PC-3 (cell line): ENCODE data around the gene ZBTB48. TPM values are rescaled to one million over a fixed set of nuclear protein-coding genes. Genes with fewer than 3 reads are reported as not detected.

Source experiments
- ATAC-seq: fragments of 200-7000 bp; cut with Tn5 transposase; 2 replicates; pipeline ENCODE4 v1.9.1; 2020; ENCODE audit warnings: mild to moderate bottlenecking, moderate library complexity
- BruUV-seq: library from RNA; stranded (reverse); fragments of 400-500 nt; replicated peaks from 2 replicates; lab custom pipeline; 2021; lab: Mats Ljungman, UMichigan
- CTCF ChIA-PET: fragments of 300-600 bp; sonication (Branson Sonifier 250); formaldehyde crosslinking; loops from one replicate; lab custom pipeline; 2022; ENCODE audit warnings: antibody characterized with exemption; lab: Charles Lee
- POLR2A ChIA-PET: fragments of 300-600 bp; sonication (Branson Sonifier 250); formaldehyde crosslinking; loops from one replicate; lab custom pipeline; 2022; ENCODE audit warnings: antibody characterized with exemption; ENCODE audit not compliant: unreplicated experiment; lab: Charles Lee
- DNase-seq: peaks from one replicate; pipeline ENCODE4 v3.0.0-alpha.2; 2015
- H2AFZ ChIP-seq: fragments of 300-600 bp; sonication (generic); 2 replicates; pipeline ENCODE4 v1.6.0; 2016; ENCODE audit warnings: antibody characterized with exemption, low read length
- H3F3A ChIP-seq: fragments of 300-600 bp; sonication (generic); one replicate; pipeline ENCODE4 v1.6.0; 2017; ENCODE audit warnings: antibody characterized with exemption, low read length, control low read depth, mild to moderate bottlenecking; ENCODE audit not compliant: unreplicated experiment
- H3K27ac ChIP-seq: fragments of 300-600 bp; sonication (generic); 2 replicates; pipeline ENCODE4 v1.5.1; 2016; ENCODE audit warnings: mild to moderate bottlenecking, low read length
- H3K27me3 ChIP-seq: fragments of 300-600 bp; sonication (generic); 2 replicates; pipeline ENCODE4 v1.6.1; 2016; ENCODE audit warnings: low read length, mixed read lengths
- H3K36me3 ChIP-seq: fragments of 300-600 bp; sonication (generic); 2 replicates; pipeline ENCODE4 v1.6.1; 2016; ENCODE audit warnings: low read depth, mixed run types, low read length, mixed read lengths
- H3K4me1 ChIP-seq: fragments of 300-600 bp; sonication (generic); 2 replicates; pipeline ENCODE4 v1.5.1; 2016; ENCODE audit warnings: low read length; ENCODE audit not compliant: insufficient read depth
- H3K4me2 ChIP-seq: fragments of 300-600 bp; sonication (generic); 2 replicates; pipeline ENCODE4 v1.6.0; 2016; ENCODE audit warnings: low read length
- H3K4me3 ChIP-seq: fragments of 300-600 bp; sonication (generic); 2 replicates; pipeline ENCODE4 v1.5.1; 2016; ENCODE audit warnings: mild to moderate bottlenecking, low read length, mixed read lengths
- H3K79me2 ChIP-seq: fragments of 300-600 bp; sonication (generic); 2 replicates; pipeline ENCODE4 v1.6.1; 2017; ENCODE audit warnings: low read length, mixed read lengths
- H3K9ac ChIP-seq: fragments of 300-600 bp; sonication (generic); 2 replicates; pipeline ENCODE4 v1.6.0; 2016; ENCODE audit warnings: mild to moderate bottlenecking, low read length
- H3K9me2 ChIP-seq: fragments of 300-600 bp; sonication (generic); replicated peaks from 2 replicates; pipeline ENCODE4 v1.6.1; 2016; ENCODE audit warnings: mixed run types, low read length, mixed read lengths
- H3K9me3 ChIP-seq: fragments of 300-600 bp; sonication (generic); 2 replicates; pipeline ENCODE4 v1.6.1; 2016; ENCODE audit warnings: low read length, mixed read lengths
- H4K20me1 ChIP-seq: fragments of 300-600 bp; sonication (generic); 2 replicates; pipeline ENCODE4 v1.6.1; 2016; ENCODE audit warnings: low read length, mixed read lengths
- CTCF ChIP-seq: fragments of 300-600 bp; sonication (generic); conservative IDR thresholded peaks from 2 replicates; pipeline ENCODE4 v1.5.1; 2017; ENCODE audit warnings: antibody characterized with exemption, low read depth, mild to moderate bottlenecking, low read length
- EZH2 ChIP-seq: fragments of 300-600 bp; sonication (generic); IDR thresholded peaks from one replicate; pipeline ENCODE4 v1.6.1; 2017; ENCODE audit warnings: antibody characterized with exemption, mild to moderate bottlenecking, low read length; ENCODE audit not compliant: unreplicated experiment
- EZH2phosphoT487 ChIP-seq: fragments of 300-600 bp; sonication (generic); IDR thresholded peaks from 2 replicates; pipeline ENCODE4 v1.6.1; 2018; ENCODE audit warnings: mild to moderate bottlenecking, antibody characterized with exemption, low read length, borderline replicate concordance
- intact Hi-C: fragments of 100-400 bp; cut with micrococcal nuclease; formaldehyde crosslinking; loops from 2 replicates; pipeline ENCODE4 v1.9.0; 2023
- total RNA-seq: library from RNA; depleted of rRNA; stranded (reverse); fragments of >200 nt; gene quantifications from 2 replicates; pipeline ENCODE4 v1.2.3, GENCODE V29; 2014

ZBTB48 gene
- total RNA-seq, 1 experiment from 2014 or later = 47.2 TPM

GRCh38 chr1:6634371-6635052 is 54.7 kb downstream of the ZBTB48 start:
- BruUV-seq = TSS peak; percentile 44
- no peak overlapping the region for H3K27ac ChIP-seq
- DNase-seq (peak; percentile 64), ATAC-seq (peak; percentile 79)
- peaks cover 7% of the 10 kb centered on the region for H3F3A ChIP-seq
- no peak overlapping the region for H2AFZ ChIP-seq
- H3K36me3 ChIP-seq = peaks cover 61% of the 10 kb centered on the region
- H3K27me3 ChIP-seq = no peaks in the 10 kb centered on the region
- H3K9ac ChIP-seq = no peak overlapping the region
- no peaks in the 10 kb centered on the region for H3K4me1 ChIP-seq
- no peaks in the 10 kb centered on the region for H3K9me2 ChIP-seq
- intact Hi-C loops = no loop called here
- H4K20me1 ChIP-seq = no peaks in the 10 kb centered on the region
- H3K4me2 ChIP-seq = no peak overlapping the region
- H3K79me2 ChIP-seq = no peaks in the 10 kb centered on the region
- ChIA-PET POLR2A (no interaction called here), CTCF (interaction anchor here (0.6 to 0.7 kb wide), 3 partner anchors 13 to 57 kb away, joined by 3 to 4 read pairs (median 4); no protein-coding TSS in a partner anchor)
- H3K4me3 ChIP-seq = no peak overlapping the region
- peak; percentile 90 for TF ChIP-seq CTCF
- no peak for TF ChIP-seq EZH2phosphoT487
- no peaks in the 10 kb centered on the region for H3K9me3 ChIP-seq

GRCh38 chr1:6635161-6635909 is 55.5 kb downstream of the ZBTB48 start:
- DNase-seq = no peak
- no peaks in the 10 kb centered on the region for H3K27me3 ChIP-seq
- no peak; the same call in 1 of the 2 replicates for ATAC-seq
- TF ChIP-seq EZH2 (no peak), EZH2phosphoT487 (no peak), CTCF (no peak)
- no TSS peak for BruUV-seq
- H3F3A ChIP-seq = peaks cover 7% of the 10 kb centered on the region
- no peaks in the 10 kb centered on the region for H3K4me1 ChIP-seq
- H3K9me2 ChIP-seq = no peaks in the 10 kb centered on the region
- ChIA-PET POLR2A (no interaction called here), CTCF (interaction anchor here (0.6 to 0.7 kb wide), 3 partner anchors 12 to 57 kb away, joined by 3 to 4 read pairs (median 4); no protein-coding TSS in a partner anchor)
- no peak overlapping the region for H3K4me2 ChIP-seq
- H2AFZ ChIP-seq = no peak overlapping the region
- H3K9me3 ChIP-seq = no peaks in the 10 kb centered on the region
- no peak overlapping the region for H3K9ac ChIP-seq
- H3K27ac ChIP-seq = no peak overlapping the region
- intact Hi-C loops = no loop called here
- no peaks in the 10 kb centered on the region for H4K20me1 ChIP-seq
- H3K4me3 ChIP-seq = no peak overlapping the region
- H3K36me3 ChIP-seq = peaks cover 69% of the 10 kb centered on the region
- H3K79me2 ChIP-seq = no peaks in the 10 kb centered on the region
